GM18868 (cell line): Measurements from ENCODE around the gene SULF2.
"Not testable (repeated sequence)": the region's sequence is repeated elsewhere in the genome, so short reads cannot be mapped to it uniquely, and the experiment has no call there.

Experiments used
- ATAC-seq: cut with Tn5 transposase; IDR thresholded peaks from one replicate; pipeline ENCODE4 v1.9.1; 2021; ENCODE audit warnings: mild to moderate bottlenecking, moderate library complexity; ENCODE audit not compliant: unreplicated experiment

The SULF2 gene

DNA sequence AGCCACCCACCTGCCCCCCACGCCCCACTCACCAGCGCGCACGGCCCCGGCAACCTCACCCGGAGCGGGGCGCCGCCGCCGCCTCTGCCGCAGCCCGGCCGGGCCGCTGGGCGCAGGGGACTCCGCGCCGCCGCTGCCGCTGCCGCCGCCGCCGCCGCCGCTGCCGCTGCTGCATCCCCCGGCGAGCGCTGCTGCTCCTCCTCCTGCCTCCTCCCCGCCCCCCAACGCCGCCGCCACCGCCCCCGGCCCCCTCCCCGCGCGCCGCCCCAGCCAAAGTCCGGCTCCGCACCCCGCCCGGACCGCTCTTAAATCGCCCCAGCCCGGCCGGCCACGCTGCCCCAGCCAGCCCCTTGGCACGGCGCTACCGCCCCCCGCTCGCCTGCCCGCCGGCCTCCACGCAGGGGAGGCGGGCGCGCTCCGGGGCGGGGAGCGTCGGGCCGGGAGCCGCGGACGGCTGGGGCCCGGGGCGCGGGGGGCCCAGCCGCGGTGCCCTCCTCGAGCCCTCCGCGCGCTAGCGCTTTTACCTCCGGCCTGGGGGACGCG, at the start of gene SULF2:
SULF2 (minus strand) TSS at position 171 of the 543 bp plus-strand sequence. CDS start 28,118 bp downstream, outside the sequence.
- no peak for ATAC-seq

DNA sequence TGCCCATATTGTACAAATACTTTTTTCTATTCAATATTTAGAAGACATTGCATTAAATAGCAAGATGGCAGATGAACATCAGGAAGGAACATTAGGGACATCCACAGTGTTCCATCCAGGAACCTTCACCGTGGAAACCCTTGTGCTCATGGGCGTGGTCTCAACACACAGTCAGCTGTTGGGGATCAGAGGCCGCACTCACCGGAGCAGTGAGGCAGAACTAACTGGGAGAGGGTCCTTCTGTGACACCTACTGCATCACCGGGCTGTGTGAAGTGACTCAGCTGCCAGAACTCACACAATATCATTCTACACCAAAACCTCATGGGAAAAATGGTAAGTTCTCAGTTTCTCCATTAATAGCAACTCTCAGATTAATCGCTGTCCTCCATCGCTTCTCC, 46.4 kb upstream of the SULF2 start:
- ATAC-seq = not testable (repeated sequence)

DNA sequence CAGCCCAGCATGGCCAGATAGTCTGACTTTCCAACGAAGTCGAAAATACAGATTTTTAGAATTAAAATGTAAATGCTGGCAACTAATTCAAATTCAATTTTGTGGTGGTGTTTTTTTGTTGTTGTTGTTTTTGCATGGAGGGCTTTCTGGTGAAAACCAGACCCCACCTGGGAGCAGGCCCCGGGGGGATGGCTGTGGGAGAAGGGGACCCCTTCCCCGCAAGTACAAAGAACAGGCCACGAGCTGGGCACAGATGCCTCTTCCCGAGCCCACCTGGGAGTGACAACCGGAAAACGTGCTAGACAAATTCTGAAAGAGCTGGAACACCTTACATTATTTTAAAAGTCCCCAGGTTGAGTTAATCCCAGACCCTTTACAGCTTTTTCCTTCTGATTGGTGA, 41.4 kb upstream of the SULF2 start:
- ATAC-seq = not testable (repeated sequence)

DNA sequence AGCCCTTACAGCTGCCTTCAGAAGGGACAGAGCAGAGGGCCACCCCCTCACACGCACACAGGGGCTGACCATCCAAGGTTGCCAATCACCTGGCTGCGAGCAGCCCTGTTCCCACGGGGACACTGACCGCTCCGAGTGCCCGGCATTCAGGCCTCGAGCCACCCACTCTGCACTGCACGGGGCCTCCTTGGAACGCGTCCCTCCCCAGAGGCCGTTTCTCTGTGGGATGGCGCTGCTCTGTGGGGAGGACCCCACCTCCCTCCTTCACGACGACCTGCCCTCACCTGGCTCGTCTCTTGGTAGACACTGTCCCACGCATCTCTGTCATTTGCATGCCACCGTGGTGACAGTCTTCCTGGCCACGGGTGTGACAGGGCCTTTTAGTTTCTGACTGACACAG, 40.7 kb upstream of the SULF2 start:
- ATAC-seq = not testable (repeated sequence)

DNA sequence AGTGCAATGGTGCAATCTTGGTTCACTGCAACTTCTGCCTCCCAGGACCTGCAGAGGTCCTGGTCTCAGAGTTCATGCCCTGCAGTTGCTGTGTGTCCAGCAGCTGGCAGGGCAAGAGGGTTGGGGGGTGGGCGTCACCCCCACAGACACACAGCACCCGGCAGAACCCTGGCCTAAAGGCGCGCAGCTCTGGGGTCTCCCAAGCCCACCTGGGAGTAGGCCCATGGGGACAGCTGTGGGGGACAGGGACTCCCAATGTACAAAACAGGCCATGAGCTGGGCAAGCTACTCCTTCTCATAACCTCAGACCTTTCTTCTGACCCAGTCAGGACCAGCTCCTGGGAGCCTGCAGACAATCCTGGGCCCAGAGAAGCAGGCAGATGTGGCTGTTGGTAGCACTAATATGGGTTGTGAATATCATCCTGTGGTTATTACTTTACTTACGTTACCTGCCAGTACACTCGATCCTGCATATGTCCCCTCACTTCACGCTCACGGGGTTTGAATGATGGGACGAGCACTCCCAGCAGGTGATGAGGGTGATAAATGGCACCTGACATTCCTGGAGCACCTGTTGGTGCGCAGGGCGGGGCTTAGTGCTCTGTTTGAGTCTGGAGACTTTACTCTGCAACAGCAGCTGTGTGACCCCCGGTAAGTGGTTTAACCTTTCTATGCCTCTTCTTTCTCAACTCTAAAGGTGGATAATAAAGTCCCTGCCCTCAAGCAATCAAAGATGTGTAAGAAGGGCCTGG, 39.9 kb upstream of the SULF2 start:
- no peak for ATAC-seq

DNA sequence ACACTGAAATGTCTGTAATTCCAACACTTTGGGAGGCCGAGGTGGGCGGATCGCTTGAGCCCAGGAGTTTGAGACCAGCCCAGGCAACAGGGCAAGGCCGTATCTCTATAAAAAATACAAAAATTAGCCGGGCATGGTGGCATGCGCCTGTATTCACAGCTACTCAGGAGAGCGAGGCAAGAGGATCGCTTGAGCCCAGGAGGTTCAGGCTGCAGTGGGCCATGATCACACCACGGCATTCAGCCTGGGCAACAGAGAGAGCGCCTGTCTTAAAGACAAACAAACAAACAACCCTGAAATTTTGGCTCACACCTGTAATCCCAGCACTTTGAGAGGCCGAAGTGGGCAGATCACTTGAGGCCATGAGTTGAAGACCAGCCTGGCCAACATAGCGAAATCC, 38.7 kb upstream of the SULF2 start:
- not testable (repeated sequence) for ATAC-seq

DNA sequence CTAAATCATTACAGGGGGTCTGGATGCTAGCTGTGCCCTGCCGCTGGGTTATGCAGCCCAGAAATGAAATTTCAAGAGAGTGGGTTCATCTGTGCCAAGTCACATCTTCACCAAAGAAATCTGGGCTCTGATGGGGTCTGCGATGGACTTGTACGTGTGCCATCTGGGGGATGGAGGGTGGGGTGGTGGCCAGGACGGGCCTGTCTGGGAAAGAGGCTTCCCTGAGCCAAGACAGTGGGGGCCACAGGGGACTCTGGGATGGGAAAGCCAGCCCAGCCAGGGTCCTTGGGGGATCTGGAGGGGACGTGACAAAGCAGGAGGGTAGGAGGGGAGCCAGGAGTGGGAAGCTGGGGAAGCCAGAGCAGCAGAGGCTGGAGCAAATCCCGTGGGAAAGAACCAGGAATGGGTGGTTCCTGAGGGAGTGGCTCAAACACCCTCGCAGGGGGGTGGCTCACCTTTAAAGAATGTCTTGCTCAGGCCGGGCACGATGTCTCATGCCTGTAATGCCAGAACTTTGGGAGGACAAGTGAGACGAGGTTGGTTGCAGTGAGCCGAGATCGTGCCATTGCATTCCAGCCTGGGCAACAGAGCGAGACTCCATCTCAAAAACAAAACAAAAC, 36.3 kb upstream of the SULF2 start:
- no peak for ATAC-seq

DNA sequence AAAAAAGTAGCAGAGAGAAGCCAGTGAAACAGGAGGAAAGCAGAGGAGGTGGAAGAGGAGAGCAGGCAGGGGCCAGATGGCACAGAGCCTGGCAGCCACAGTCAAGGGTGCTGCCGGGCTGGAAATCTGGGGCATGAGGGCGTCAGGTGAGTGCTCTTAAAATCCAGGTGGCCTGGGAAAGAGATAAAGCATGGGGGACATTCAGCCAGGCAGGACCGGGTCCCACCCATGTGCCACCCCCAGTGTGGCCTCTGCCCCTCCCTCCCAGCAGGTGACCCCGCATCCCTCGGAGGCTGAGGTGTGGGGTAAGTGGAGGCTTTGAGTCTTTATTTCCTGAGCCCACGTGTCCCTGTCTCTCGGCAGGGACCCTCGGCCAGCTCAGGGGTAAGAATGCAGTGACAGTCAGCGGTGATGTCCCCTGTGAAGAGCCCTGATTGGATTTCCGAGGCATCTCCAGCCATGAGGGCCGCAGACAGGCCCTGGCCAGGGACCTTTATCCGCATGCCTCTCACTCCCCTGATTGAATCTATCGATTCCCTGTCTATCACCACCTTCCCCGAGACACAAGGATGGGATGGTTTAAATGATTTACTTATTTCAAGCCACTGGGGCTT, 33.8 kb upstream of the SULF2 start:
- ATAC-seq = no peak

DNA sequence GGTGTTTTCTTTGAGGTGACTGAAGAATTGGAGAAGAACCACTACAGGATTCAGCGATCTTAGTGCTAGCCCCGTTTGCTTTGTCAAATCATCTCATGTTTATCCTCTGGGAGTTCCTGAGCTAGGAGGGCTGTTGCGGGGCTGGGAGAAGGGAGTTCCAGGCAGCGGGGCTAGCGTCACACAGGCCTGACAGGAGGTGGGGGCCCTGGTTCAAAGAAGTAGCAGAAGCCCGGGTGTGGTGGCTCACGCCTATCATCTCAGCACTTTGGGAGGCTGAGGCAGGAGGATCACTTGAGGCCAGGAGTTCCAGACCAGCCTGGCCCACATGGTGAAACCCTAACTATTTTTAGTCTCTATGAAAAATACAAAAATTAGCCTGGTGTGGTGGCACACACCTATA, 33.2 kb upstream of the SULF2 start:
- ATAC-seq = no peak

DNA sequence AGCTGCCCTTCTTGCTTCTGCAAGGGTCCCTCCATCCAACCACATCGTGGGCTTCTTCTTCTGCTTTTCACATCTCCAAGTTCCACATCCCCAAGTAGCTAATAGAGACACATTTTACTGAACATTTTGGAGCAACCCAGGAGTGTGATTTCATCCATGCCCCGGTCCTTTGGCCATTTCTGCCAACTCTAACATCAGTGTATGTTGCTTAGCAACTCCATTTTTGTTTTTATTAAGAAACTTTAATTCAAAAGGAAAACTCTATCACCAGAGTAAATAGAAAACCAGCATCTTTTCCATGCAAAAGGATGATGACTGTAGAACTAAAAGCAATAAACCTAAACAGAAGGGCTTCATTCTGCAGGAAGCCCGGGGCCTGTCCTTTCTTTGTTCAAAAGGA, 32.7 kb upstream of the SULF2 start:
- no peak for ATAC-seq

DNA sequence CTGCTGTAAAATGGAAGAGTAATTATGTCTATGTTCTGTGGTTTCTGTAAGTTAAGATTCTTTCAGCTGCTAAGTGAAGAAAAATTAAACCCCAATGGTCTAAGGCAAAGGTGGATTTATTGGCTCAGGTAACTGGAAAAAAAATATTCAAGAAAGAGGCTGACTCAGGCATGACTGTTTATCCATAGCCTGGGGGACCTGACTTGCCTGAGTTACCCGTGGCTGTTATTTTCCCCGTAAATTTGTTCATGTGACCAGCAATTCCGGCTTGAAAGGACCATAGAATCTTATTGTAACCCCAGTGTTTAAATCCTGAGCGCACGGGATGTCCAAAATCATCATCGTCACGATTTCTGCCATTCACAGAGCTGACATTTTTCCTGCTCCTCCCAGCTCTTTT, 32.3 kb upstream of the SULF2 start:
- no peak for ATAC-seq

DNA sequence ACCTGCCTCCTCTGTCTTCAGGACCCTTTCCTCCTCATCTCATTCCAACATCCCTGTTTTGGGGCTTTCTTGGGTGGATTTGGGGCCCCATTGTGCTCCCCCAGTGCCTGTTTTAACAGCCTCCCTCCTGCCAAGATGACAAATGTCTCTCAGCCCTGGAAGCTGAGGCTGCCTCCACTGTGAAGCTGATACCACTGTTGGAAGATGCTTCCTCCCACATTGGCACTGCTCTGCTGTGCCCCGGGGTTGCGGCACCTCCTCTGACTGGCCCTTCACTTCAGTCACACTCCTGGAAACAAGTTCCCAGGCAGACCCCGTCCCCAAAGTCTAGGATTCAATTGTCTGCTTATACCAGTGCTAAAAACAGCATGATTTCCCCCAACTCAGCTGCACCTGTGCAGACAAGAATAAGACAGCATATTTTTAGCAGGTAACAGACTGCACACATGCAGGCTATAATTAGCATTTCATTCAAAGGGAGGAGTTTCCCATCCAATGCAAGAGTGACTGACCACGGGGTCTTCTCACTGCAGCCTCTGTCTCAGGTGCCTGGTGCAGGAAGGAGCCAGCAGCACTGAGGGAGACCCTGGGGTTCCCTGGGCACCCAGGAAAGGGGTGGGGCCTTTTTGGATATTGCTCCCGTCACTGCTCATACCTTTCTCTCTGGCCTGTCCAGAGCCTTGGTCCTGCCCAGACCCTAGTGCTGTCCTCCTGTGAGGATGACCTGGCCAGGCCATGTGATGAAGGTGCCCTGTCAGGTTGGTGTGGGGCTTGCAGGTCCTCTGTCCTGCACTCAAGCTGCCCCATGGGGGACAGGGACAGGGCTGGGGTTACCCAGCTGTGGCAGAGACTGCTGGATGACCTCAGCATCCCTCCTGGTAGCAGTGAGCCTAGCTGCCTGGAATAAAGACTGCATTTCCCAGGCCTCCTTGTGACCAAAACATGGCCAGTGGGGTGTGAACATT, 31.5 kb upstream of the SULF2 start:
- ATAC-seq = no peak

DNA sequence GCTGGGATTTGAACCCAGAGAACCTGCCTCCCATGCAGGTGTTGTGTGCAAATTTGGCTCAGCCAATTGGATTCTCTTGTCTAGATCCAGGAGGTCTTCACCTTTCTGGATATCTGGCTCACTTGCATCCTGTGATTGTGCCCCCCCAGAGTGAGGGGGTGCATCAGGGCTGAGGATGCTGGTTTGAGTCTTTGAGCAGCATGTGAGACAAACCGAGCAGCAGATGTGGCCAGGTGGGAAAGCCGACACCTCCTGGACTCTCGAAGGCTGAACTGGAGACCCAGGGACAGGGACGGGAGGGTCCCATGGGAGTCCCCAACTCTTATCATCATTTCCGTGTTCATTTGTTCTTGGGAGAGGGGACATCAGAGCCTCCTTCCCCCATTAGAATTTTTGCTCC, 30.6 kb upstream of the SULF2 start:
- ATAC-seq = no peak

DNA sequence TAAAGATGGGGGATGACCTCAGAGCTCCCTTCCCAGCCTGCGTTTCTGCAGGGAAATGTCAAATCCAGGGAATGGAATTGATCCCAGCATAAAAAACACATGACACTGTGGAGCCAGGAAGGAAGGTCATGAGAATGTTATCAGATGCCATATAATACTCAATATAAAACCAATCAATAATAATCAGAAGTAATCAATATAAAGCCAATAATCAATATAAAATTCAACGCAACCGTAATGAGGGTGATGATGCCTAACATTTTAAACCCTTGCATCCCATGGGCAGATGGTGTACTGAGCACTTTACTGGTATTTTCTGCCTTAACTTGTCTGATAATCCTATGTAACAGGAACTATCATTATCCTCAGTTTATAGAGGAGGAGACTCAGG, 30.1 kb upstream of the SULF2 start:
- no peak for ATAC-seq

DNA sequence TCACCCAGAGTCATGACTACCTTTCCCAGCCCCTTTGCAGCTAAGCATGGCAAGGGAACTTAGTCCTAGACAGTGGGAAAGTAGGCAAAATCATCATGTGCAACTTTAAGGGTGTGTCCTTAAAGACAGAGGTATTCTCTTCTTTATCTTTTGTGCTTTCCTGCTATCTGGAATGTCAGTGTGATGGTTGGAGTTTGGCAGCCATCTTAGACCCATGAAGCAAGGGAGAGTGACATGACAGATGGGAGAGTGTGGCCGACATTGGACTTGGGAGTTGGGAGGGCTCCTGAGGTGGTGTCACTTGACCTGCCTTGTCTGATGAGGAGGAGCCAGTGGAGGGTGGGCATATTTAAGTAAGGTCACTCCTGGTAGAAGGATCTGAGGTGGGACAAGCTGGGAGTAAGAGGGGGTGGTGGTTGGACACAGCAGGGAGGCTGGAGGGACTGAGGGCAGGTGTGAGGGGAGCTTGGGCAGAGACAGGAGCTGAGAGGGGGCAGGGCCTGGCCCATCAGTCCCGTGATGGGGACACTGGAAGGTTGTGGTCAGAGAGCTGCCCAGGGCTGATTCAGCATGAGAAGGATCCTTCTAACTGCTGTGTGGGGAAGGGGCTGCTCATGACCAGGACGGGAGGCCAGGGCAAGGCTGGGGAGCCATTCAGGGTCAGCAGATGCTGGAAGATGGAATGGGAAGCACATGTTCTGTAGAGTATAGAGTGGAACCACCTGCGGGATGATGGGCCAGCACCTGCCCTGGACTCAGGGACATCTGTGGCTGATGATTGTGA, 29.5 kb upstream of the SULF2 start:
- no peak for ATAC-seq

DNA sequence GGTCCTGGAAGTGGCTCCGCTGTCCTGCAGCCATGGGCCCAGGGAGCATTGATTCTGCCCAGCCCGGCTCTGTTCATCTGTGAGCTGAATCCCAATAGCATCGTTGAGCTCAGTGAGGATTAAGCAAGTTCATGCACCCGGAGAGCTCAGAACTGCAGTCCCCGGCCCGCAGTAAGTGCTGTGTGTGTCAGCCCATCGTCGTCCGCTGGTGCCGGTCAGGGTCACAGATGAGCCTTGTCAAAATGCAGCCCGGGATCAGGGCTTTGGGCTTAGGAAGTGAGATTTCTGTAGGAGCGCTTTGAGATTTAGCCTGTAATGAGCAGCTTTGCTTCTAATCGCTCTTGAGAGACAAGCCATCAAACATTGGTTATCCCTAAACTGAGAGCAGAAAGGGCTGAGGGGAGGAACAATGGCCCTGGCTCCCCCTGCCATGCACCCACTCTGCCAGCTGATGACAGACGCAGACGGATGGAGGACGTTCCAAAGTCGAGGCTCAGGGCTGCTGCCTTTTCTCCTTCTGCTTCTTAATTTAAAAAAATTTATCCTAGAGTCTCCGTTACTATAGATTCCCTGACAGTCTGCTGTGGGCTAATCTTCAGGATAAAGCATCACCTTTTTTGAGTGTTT, 25.6 kb upstream of the SULF2 start:
- ATAC-seq = no peak

DNA sequence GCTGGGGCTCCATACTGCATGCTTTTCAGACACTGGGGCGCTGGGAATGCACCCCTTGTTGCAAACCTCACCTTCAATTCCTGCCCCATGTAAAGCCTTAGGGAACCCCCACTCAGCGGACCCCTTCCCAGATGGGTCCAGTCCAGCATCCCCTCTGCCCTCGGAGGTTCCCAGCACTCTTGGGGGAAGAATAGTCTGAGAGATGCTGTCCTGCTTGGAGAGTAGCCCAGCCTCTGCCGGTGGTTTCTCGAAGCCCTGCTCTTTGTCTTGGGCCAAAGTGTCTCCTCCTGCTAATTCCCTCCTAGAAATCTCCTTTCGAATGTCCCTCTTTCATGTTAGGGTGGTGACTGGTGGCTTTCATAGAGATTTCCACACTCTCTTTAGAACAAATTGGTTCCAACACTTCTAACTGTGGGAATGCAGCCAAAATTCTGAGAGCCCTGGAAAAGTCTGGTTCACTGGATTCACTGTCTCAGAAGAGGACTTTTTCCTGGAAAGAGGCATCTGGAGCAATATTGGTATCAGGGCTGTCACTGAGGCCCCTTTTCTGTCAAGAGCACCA, 24.9 kb upstream of the SULF2 start:
- no peak for ATAC-seq

DNA sequence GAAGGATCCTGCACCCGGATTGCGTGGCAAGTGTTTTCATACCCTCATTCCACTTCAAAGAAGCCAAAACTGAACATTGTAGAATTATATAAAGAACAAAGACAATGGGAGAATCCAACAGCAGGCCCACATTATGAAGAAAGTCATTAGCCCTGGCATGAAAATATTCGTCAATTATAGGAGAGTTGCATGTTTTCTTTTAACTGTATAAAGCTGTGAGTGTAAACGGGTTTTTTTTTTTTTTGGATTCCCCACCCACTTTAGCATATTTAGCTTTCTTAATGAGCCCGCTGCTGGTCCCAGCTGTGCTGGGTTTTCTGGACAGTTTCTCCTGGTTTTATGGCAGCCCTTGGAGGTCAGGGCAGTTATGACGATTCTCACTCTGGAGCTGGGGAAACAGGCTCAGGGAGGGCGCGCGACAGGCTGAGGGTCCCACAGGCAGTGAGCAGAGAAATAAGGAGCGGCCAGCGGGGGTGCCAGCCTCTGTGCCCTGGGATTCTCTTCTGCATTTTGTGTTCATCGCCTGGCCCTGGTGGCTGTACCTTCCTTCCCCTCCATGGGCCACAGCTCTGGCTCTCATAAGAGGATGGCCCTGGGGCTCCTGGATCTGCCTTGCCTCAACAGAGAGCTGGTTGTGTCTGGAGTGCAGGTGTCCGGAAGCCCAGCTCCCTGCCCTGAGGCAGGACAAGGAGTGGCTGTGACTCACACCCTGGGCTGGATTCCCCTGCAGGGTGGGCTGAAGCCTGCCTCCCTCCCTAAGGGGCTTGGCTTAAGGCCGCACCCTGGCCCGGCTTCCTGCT, 24.1 kb upstream of the SULF2 start:
- no peak for ATAC-seq
